B cell (primary cell): ENCODE measurements around the gene CCDC85C. TPM values are rescaled to one million over a fixed set of nuclear protein-coding genes. Genes with fewer than 3 reads are reported as not detected.

Source experiments
- ATAC-seq: fragments of 200-7000 bp; cut with Tn5 transposase; one replicate; pipeline ENCODE4 v1.10.0; 2021; ENCODE audit warnings: low read depth, mild to moderate bottlenecking, moderate number of reproducible peaks, moderate library complexity
- CTCF ChIA-PET: fragments of 350-600 bp; sonication (Branson Sonifier 250); formaldehyde crosslinking; loops from one replicate; lab custom pipeline; 2021; ENCODE audit warnings: antibody characterized with exemption, inconsistent platforms; lab: Charles Lee
- POLR2A ChIA-PET: fragments of 350-600 bp; sonication (Branson Sonifier 250); formaldehyde crosslinking; loops from one replicate; lab custom pipeline; 2021; ENCODE audit warnings: antibody characterized with exemption; lab: Charles Lee
- DNase-seq: peaks from one replicate; pipeline ENCODE4 v3.0.0; 2013
- H2AFZ ChIP-seq: 2 replicates; pipeline ENCODE4 v1.6.1; 2012; ENCODE audit warnings: mild to moderate bottlenecking, low read depth, low read length; ENCODE audit not compliant: insufficient read depth, poor library complexity, severe bottlenecking
- H3K27ac ChIP-seq, 2 donors: 1 replicate in 1 of 2; 2 replicates in 1 of 2; pipeline ENCODE4 v1.5.1; 2012 to 2013; ENCODE audit warnings: low read length in 2 of 2, mild to moderate bottlenecking in 2 of 2, moderate library complexity in 1 of 2
- H3K27me3 ChIP-seq, 4 experiments: fragments of 200-600 bp in 1 of 4; sonication (generic) in 1 of 4; replicated peaks in 1 of 4; 1 replicate in 2 of 4; 2 replicates in 2 of 4; pipeline versions ENCODE4 v1.6.1 to v1.7.0; 2013 to 2016; ENCODE audit warnings: low read length in 3 of 4, mild to moderate bottlenecking in 2 of 4, mixed read lengths in 1 of 4, moderate library complexity in 1 of 4; ENCODE audit not compliant: insufficient read depth in 4 of 4, control insufficient read depth in 3 of 4; ENCODE audit errors: control extremely low read depth in 1 of 4
- H3K36me3 ChIP-seq, 2 experiments: replicated peaks in 1 of 2; 1 replicate in 1 of 2; 2 replicates in 1 of 2; pipeline versions ENCODE4 v1.6.1 to v1.7.1; 2013; ENCODE audit warnings: low read length in 1 of 2; ENCODE audit not compliant: insufficient read depth in 2 of 2, control insufficient read depth in 1 of 2; ENCODE audit errors: control extremely low read depth in 1 of 2, extremely low read depth in 1 of 2
- H3K4me1 ChIP-seq, 2 donors: fragments of 200-600 bp in 1 of 2; sonication (generic) in 1 of 2; 1 replicate in 1 of 2; 2 replicates in 1 of 2; pipeline versions ENCODE4 v1.5.1 to v1.6.1; 2013 to 2017; ENCODE audit warnings: low read length in 2 of 2; ENCODE audit not compliant: control insufficient read depth in 2 of 2, insufficient read depth in 2 of 2
- H3K4me2 ChIP-seq: replicated peaks from 2 replicates; pipeline ENCODE3; 2012; ENCODE audit warnings: mild to moderate bottlenecking, low read depth, low read length; ENCODE audit not compliant: poor library complexity, severe bottlenecking
- H3K4me3 ChIP-seq, 5 experiments: fragments of 200-600 bp in 1 of 5; sonication (generic) in 1 of 5; 1 replicate in 3 of 5; 2 replicates in 2 of 5; pipeline versions ENCODE4 v1.5.1 to v1.7.0; 2011 to 2016; ENCODE audit warnings: low read length in 4 of 5, mild to moderate bottlenecking in 4 of 5, low read depth in 2 of 5, control low read depth in 1 of 5, moderate library complexity in 1 of 5; ENCODE audit not compliant: insufficient read depth in 1 of 5; ENCODE audit errors: control extremely low read depth in 1 of 5, extremely low read depth in 1 of 5
- H3K79me2 ChIP-seq: fragments of 200-600 bp; sonication (generic); one replicate; pipeline ENCODE4 v1.6.0; 2016; ENCODE audit warnings: low read length; ENCODE audit not compliant: control insufficient read depth, insufficient read depth
- H3K9ac ChIP-seq: fragments of 200-600 bp; sonication (generic); 2 replicates; pipeline ENCODE4 v1.6.1; 2017; ENCODE audit warnings: mild to moderate bottlenecking, low read length, moderate library complexity
- H3K9me3 ChIP-seq, 3 donors: one replicate each; pipeline versions ENCODE4 v1.6.1 to v1.7.1; 2013; ENCODE audit warnings: low read length in 2 of 3; ENCODE audit not compliant: control insufficient read depth in 2 of 3, insufficient read depth in 1 of 3; ENCODE audit errors: control extremely low read depth in 1 of 3
- H4K20me1 ChIP-seq: 2 replicates; pipeline ENCODE4 v1.6.0; 2012; ENCODE audit warnings: mild to moderate bottlenecking, low read length; ENCODE audit not compliant: insufficient read depth, control insufficient read depth, poor library complexity, severe bottlenecking
- H3K27ac Mint-ChIP-seq: one replicate; pipeline ENCODE4 v1.8.0; 2021; ENCODE audit warnings: mixed read lengths
- H3K27me3 Mint-ChIP-seq: one replicate; pipeline ENCODE4 v1.8.0; 2021; ENCODE audit warnings: mixed read lengths
- H3K4me1 Mint-ChIP-seq: one replicate; pipeline ENCODE4 v1.8.0; 2021; ENCODE audit warnings: mixed read lengths
- H3K4me3 Mint-ChIP-seq: one replicate; pipeline ENCODE4 v1.8.0; 2021; ENCODE audit warnings: mixed read lengths
- H3K9me3 Mint-ChIP-seq: one replicate; pipeline ENCODE4 v1.8.0; 2022; ENCODE audit warnings: mixed read lengths; ENCODE audit not compliant: insufficient read depth
- CTCF ChIP-seq: fragments of 200-600 bp; IDR thresholded peaks from one replicate; pipeline ENCODE4 v1.8.0; 2022; ENCODE audit warnings: antibody characterized with exemption, mild to moderate bottlenecking
- EZH2 ChIP-seq: IDR thresholded peaks from 2 replicates; pipeline ENCODE4 v1.6.1; 2012; ENCODE audit warnings: borderline replicate concordance, low read depth, mild to moderate bottlenecking, moderate library complexity, low read length; ENCODE audit not compliant: insufficient read depth, poor library complexity, severe bottlenecking
- WGBS: methylation state at CpG from one replicate; pipeline ENCODE4 v1.1.5; 2013; ENCODE audit warnings: missing lambda C conversion rate; ENCODE audit not compliant: insufficient coverage; 5-methylcytosine and 5-hydroxymethylcytosine counted together
- intact Hi-C: fragments of 100-400 bp; cut with micrococcal nuclease; formaldehyde crosslinking; loops from one replicate; pipeline ENCODE4 v1.10.0; 2022
- polyA plus RNA-seq: library from polyadenylated mRNA; depleted of rRNA; stranded (reverse); fragments of >200 nt; gene quantifications from 2 replicates; pipeline ENCODE4 v1.2.3, GENCODE V29; 2012
- total RNA-seq, 2 donors: library from RNA; stranded (reverse); fragments of 120-200 nt in 1 of 2; gene quantifications; 1 replicate in 1 of 2; 2 replicates in 1 of 2; pipeline versions ENCODE4 v1.2.3 to v1.2.4, GENCODE V29; 2013 to 2022

Gene CCDC85C
- total and polyA plus RNA-seq, 2 donors (not counting 1 experiment from before 2014, with no cell fraction given): 0.52 to 2.7 TPM

DNA sequence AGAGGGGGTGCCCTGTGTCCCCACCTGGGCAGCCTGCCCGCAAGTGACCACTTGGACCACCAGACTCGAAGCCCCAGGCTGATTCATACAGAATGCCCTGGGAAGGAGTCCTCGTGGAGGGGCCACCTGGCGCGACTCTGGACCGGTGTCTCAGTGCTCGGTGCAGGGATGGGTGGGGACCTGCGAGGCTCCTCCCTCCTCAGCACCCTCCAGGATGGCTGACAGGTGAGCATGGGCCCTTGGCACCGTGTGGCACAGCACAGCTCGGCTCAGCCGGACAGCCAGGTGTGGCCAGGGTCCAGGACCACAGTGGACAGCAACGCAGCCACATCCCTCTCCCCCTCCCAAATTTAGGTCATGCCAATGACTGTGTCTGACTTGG lies 78.3 kb downstream of the CCDC85C start:
- ChIA-PET CTCF (no interaction called here), POLR2A (no interaction called here)
- TF ChIP-seq EZH2 (no peak), CTCF (no peak)
- Histone ChIP-seq H3K4me1 (no peaks in the 10 kb centered on the region), H2AFZ (no peak overlapping the region), H3K9me3 (no peaks in the 10 kb centered on the region), H3K4me2 (no peak overlapping the region), H3K9ac (no peak overlapping the region), H3K79me2 (no peaks in the 10 kb centered on the region), H3K27me3 (no peaks in the 10 kb centered on the region), H3K4me3 (no peak overlapping the region), H4K20me1 (no peaks in the 10 kb centered on the region), H3K36me3 (no peaks in the 10 kb centered on the region), H3K27ac (no peak overlapping the region)
- intact Hi-C loops: no loop called here
- no peak for DNase-seq
- Mint-ChIP-seq H3K27ac (no peak overlapping the region), H3K4me1 (no peaks in the 10 kb centered on the region), H3K4me3 (no peak overlapping the region), H3K27me3 (no peaks in the 10 kb centered on the region), H3K9me3 (no peaks in the 10 kb centered on the region)
- WGBS: 95% methylated on average over 12 of the region's 12 CpGs
- ATAC-seq: no peak

DNA sequence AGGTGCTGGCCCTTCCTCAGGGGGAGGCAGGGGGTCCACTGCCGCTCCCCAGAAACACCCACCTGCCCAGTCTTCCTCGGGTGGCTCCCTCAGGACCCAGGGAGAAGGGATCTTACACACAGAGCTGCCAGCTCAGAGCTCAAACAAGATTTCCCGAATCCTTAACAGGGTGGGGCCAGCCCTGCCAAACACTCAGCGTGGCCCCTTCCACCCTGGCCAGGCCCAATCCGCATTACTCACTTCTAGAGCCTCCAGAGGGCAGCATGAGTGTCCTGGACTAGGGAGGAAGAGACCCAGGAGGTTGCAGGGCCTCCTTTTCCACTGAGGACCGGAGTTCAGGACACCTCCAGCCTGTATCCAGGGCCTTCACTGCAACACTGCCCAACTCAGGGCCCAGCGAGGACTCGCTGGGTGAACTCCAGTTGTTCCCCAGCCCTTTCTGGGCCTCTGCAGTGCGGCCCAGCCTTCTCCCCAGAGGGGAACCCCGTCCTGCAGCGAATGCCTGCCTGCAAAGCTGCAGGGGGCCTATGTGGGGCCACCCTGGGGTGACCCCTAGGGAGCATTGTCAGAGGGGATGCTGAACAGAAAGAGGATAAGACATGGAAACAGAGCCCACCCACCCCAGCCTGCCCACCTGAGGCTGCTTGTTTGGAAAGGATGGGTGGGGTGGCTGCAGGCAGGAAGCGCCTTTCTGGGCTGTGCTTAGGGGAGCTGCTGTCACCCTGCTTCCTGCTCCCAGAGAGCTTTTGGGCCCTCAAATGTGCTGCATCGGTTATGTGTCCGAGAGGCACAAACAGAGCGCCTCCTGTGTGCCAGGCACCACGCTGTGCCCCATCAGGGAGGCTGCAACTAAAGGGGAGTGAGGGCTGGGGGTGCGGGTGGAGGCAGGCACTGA lies 79.0 kb downstream of the CCDC85C start:
- no peak overlapping the region for H3K27ac ChIP-seq
- H2AFZ ChIP-seq: no peak overlapping the region
- CTCF ChIA-PET: interaction anchor here (1.2 kb wide), 1 partner anchor 374 kb away, joined by 3 read pairs; no protein-coding TSS in a partner anchor
- ATAC-seq (no peak), DNase-seq (no peak)
- no peak overlapping the region for H3K4me3 ChIP-seq
- no peaks in the 10 kb centered on the region for H3K27me3 Mint-ChIP-seq
- no peaks in the 10 kb centered on the region for H3K9me3 Mint-ChIP-seq
- no peaks in the 10 kb centered on the region for H3K4me1 Mint-ChIP-seq
- intact Hi-C loops: no loop called here
- no peaks in the 10 kb centered on the region for H3K36me3 ChIP-seq
- no peaks in the 10 kb centered on the region for H3K79me2 ChIP-seq
- no peak overlapping the region for H3K9ac ChIP-seq
- H3K4me1 ChIP-seq: no peaks in the 10 kb centered on the region
- no peaks in the 10 kb centered on the region for H3K27me3 ChIP-seq
- no peak for TF ChIP-seq EZH2
- TF ChIP-seq CTCF: no peak
- H3K4me3 Mint-ChIP-seq: no peak overlapping the region
- H3K9me3 ChIP-seq: no peaks in the 10 kb centered on the region
- no peak overlapping the region for H3K4me2 ChIP-seq
- no peaks in the 10 kb centered on the region for H4K20me1 ChIP-seq
- H3K27ac Mint-ChIP-seq: no peak overlapping the region
- POLR2A ChIA-PET: no interaction called here
- 75% methylated on average over 17 of the region's 17 CpGs for WGBS
